ENCODE measurements around the gene POC1A. TPM values are rescaled to one million over a fixed set of nuclear protein-coding genes. Genes with fewer than 3 reads are reported as not detected.

Gene POC1A
- polyA plus RNA-seq, 1 of the 3 experiments (the other 2 are of a cell fraction): 11.7 TPM

DNA sequence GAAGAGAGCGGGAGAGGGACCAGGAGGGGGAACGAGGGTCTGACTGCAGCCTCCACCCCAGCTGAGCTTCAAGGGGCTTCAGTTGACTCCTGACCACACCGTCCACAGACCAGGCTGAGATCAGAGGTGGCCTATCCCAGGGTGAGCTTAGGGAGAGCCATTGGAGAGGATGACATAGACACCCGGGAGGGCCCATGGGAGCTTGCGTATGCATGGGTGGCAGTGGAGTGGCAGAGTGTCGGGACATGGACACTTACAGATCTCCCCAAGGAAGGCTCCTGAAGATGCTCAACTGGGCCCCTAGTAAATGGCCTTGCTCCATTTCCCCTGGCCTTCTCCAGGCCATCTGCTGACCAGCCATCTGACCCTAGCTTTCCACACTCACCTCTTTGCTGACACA lies 31.1 kb upstream of the POC1A start:
- no peak overlapping the region for H3K4me2 ChIP-seq
- no peaks in the 10 kb centered on the region for H3K9me2 ChIP-seq
- ChIA-PET CTCF (interaction anchor here (0.6 to 1.6 kb wide), 4 partner anchors 11 to 184 kb away, joined by 3 to 6 read pairs (median 4); partner anchors contain the start of gene DUSP7), POLR2A (no interaction called here)
- WGBS (ENCODE audit: low lambda C conversion rate): 89% methylated on average over 6 of the region's 6 CpGs
- H3K4me3 ChIP-seq (ENCODE audit: low read depth in 2 of 2, low read length in 1 of 2): no peak overlapping the region
- no peaks in the 10 kb centered on the region for H3K9me3 ChIP-seq
- no peak overlapping the region for H3K9ac ChIP-seq
- H3K4me1 ChIP-seq (ENCODE audit: control insufficient read depth in 1 of 2, insufficient read depth in 2 of 2, low read depth in 1 of 2, low read length in 1 of 2): peaks cover 6 to 9% of the 10 kb centered on the region in 2 experiments; a peak in 3 of 4 replicates
- H3K79me2 ChIP-seq (ENCODE audit: insufficient read depth): no peaks in the 10 kb centered on the region
- H3F3A ChIP-seq (replicated peaks; ENCODE audit: insufficient read depth): peaks cover under 1% of the 10 kb centered on the region
- H4K20me1 ChIP-seq (ENCODE audit: insufficient read depth): no peaks in the 10 kb centered on the region
- DNase-seq: no peak
- H2AFZ ChIP-seq (ENCODE audit: low read depth): no peak overlapping the region
- TF ChIP-seq RFX5 (IDR thresholded peaks at IDR 0.05; ENCODE audit: low read length) (no peak), GATA2 (CRISPR knock-in tag; IDR thresholded peaks at IDR 0.05) (no peak), NRF1 (IDR thresholded peaks at IDR 0.05; ENCODE audit: low read depth, low read length) (no peak), CTCF (IDR thresholded peaks at IDR 0.05) (no peak), RXRA (IDR thresholded peaks at IDR 0.05; ENCODE audit: borderline replicate concordance, low read depth) (no peak), JUND (IDR thresholded peaks at IDR 0.05) (no peak), TAF1 (IDR thresholded peaks at IDR 0.05; ENCODE audit: borderline replicate concordance, low read depth, low read length) (no peak), RCOR1 (IDR thresholded peaks at IDR 0.05; ENCODE audit: low read length) (no peak), YY1 (IDR thresholded peaks at IDR 0.05; ENCODE audit: low read depth) (no peak), SMC3 (IDR thresholded peaks at IDR 0.05; ENCODE audit: low read depth, low read length) (no peak), MXI1 (IDR thresholded peaks at IDR 0.05; ENCODE audit: low read depth, low read length) (no peak), POLR2AphosphoS5 (IDR thresholded peaks at IDR 0.05; ENCODE audit: low read depth, low read length) (no peak)
- TF ChIP-seq, protein P1, sequence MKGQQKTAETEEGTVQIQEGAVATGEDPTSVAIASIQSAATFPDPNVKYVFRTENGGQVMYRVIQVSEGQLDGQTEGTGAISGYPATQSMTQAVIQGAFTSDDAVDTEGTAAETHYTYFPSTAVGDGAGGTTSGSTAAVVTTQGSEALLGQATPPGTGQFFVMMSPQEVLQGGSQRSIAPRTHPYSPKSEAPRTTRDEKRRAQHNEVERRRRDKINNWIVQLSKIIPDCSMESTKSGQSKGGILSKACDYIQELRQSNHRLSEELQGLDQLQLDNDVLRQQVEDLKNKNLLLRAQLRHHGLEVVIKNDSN (IDR thresholded peaks at IDR 0.05; ENCODE audit: borderline replicate concordance, low read depth): no peak
- H3K36me3 ChIP-seq (replicated peaks in 1 of 2; ENCODE audit: control insufficient read depth in 1 of 2, insufficient read depth in 2 of 2, low read length in 1 of 2): no peaks in the 10 kb centered on the region
- no peak overlapping the region for H3K27ac ChIP-seq (ENCODE audit: low read depth in 2 of 2, low read length in 1 of 2)
- H3K27me3 ChIP-seq (ENCODE audit: insufficient read depth): no peaks in the 10 kb centered on the region

DNA sequence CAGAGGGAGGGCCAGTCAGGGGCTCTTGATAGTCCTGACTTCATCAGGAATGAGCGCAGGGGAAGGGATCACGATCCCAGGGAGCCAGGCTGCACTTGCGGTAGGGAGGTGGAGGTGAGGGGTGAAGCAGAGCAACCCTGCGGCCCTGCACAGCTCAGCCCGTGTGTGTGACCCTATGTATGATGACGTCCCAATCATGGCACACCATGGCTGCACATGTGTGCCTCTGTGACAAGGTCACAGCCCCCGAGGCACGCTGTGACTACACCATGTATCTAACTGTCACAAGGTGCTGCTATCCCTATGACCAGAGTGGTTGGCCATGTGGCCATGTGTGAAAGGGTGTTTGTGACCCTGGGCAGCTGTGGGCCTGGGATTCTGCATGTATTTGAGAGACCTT lies 30.5 kb upstream of the POC1A start:
- Histone ChIP-seq H3K9ac (no peak overlapping the region), H3K4me2 (no peak overlapping the region), H3K36me3 (replicated peaks in 1 of 2; ENCODE audit: control insufficient read depth in 1 of 2, insufficient read depth in 2 of 2, low read length in 1 of 2) (no peaks in the 10 kb centered on the region), H3K9me3 (no peaks in the 10 kb centered on the region), H2AFZ (ENCODE audit: low read depth) (no peak overlapping the region), H3K27me3 (ENCODE audit: insufficient read depth) (no peaks in the 10 kb centered on the region), H3K79me2 (ENCODE audit: insufficient read depth) (no peaks in the 10 kb centered on the region), H3F3A (replicated peaks; ENCODE audit: insufficient read depth) (no peaks in the 10 kb centered on the region), H3K27ac (ENCODE audit: low read depth in 2 of 2, low read length in 1 of 2) (no peak overlapping the region), H3K9me2 (no peaks in the 10 kb centered on the region), H4K20me1 (ENCODE audit: insufficient read depth) (no peaks in the 10 kb centered on the region), H3K4me1 (ENCODE audit: control insufficient read depth in 1 of 2, insufficient read depth in 2 of 2, low read depth in 1 of 2, low read length in 1 of 2) (peaks cover 0 to 3% of the 10 kb centered on the region in 2 experiments; a peak in 2 of 4 replicates), H3K4me3 (ENCODE audit: low read depth in 2 of 2, low read length in 1 of 2) (no peak overlapping the region)
- no peak for TF ChIP-seq RXRA (IDR thresholded peaks at IDR 0.05; ENCODE audit: borderline replicate concordance, low read depth)
- TF ChIP-seq NRF1 (IDR thresholded peaks at IDR 0.05; ENCODE audit: low read depth, low read length): no peak
- TF ChIP-seq JUND (IDR thresholded peaks at IDR 0.05): no peak
- TF ChIP-seq TCF12 (IDR thresholded peaks at IDR 0.05): no peak
- no peak for TF ChIP-seq ZBTB33 (IDR thresholded peaks at IDR 0.05; ENCODE audit: borderline replicate concordance, low read depth)
- no peak for TF ChIP-seq NFIC (IDR thresholded peaks at IDR 0.05; ENCODE audit: borderline replicate concordance)
- TF ChIP-seq FOXM1 (IDR thresholded peaks at IDR 0.05; ENCODE audit: low read depth): no peak
- TF ChIP-seq SMC3 (IDR thresholded peaks at IDR 0.05; ENCODE audit: low read depth, low read length): no peak
- TF ChIP-seq MAX (IDR thresholded peaks at IDR 0.05; ENCODE audit: low read depth): no peak
- ChIA-PET POLR2A (no interaction called here), CTCF (interaction anchor here (0.6 to 1.3 kb wide), 4 partner anchors 10 to 42 kb away, joined by 3 to 4 read pairs (median 3); no protein-coding TSS in a partner anchor)
- WGBS (ENCODE audit: low lambda C conversion rate): 71% methylated on average over 6 of the region's 8 CpGs
- DNase-seq: no peak
